Measurements from ENCODE around the gene ALKBH6.

GRCh38 chr19:36014012-36014924, at the start of gene ALKBH6:
- TF ChIP-seq GATA2 (IDR thresholded peaks at IDR 0.05; ENCODE audit: low read depth, low read length): no peak
- no peak for TF ChIP-seq GATA3 (IDR thresholded peaks at IDR 0.05; ENCODE audit: low read depth, low read length)

Measured in SH-SY5Y (cell line).